Activated CD8-positive, alpha-beta memory T cell treated with anti-CD3 and anti-CD28 coated beads, Interleukin-2, amount 50 U/mL, for 24 hours (primary cell): ENCODE data around the gene SYNE3.
"Not testable (repeated sequence)": the region's sequence is repeated elsewhere in the genome, so short reads cannot be mapped to it uniquely, and the experiment has no call there.

Experiments
- DNase-seq: peaks from one replicate; pipeline ENCODE4 v3.0.0-alpha.2; 2020; ENCODE audit errors: extremely low read depth

SYNE3 gene

GRCh38 chr14:95523815-95524448 is 7.5 kb upstream of the SYNE3 start:
- no peak for DNase-seq

DNA sequence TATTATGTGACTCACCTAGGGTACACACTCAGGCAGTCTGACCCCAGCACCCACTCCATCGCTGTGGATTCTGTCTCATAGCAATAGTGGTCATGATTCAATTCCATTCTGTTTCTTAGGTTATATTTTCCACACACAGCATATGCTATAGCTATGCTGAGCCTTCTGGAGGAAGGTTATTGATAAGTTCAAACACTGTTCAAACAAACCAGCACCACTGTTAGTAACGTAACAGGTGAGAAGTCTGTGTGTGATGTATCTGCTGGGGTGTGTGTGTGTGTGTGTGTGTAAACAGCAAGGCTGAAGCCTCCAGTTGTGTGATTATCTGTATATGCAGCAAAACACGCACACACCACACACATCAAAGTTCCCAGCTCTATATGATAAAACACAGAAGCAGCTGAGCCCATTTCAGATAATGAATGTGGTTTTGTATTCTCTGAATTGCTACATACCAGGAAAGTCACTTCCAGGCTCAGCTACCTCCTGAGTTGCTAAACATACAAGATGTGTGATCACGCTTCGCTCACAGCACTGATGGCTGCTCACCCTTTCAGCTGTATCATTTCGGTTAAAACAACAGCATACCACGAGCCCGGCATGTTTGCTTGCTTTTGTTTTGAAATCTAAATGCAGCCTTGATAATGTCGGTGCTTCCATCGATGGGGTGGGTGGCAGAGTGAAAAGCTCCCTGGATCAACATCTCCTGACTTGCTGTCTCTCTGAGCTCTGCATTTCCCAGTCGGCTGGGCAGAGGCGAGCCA is 6.8 kb upstream of the SYNE3 start:
- DNase-seq: no peak

- no peak for DNase-seq
Observed at GRCh38 chr14:95522556-95522955, 6.1 kb upstream of the SYNE3 start.

DNA sequence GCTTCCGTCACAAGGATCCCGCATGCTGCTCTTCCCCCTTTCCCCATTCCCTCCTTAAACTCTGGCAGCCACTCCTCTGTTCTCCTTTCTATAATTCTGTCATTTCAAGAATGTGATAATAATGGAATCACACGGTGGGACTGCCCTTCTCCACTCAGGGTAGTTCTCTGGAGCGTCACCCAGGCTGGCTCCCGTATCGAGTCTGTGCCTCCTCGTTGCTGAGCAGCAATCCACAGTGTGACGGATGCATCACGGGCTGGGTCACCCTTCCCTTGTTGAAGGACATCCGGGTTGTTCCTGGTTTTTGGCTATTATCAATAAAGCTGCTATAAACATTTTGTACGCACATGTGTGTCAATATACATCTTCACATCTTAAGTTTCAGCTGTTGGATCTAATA is 5.7 kb upstream of the SYNE3 start:
- DNase-seq: no peak

- no peak for DNase-seq
Observed at GRCh38 chr14:95521001-95521400, 4.6 kb upstream of the SYNE3 start.

GRCh38 chr14:95520346-95520745 is 3.9 kb upstream of the SYNE3 start:
- no peak for DNase-seq

- peak; percentile 62 for DNase-seq
Observed at GRCh38 chr14:95519699-95520098, 3.2 kb upstream of the SYNE3 start.

- no peak for DNase-seq
Observed at GRCh38 chr14:95518045-95518751, 1.7 kb upstream of the SYNE3 start.

GRCh38 chr14:95515596-95516552 is 576 bp downstream of the SYNE3 start:
- DNase-seq: peak; percentile 66

DNA sequence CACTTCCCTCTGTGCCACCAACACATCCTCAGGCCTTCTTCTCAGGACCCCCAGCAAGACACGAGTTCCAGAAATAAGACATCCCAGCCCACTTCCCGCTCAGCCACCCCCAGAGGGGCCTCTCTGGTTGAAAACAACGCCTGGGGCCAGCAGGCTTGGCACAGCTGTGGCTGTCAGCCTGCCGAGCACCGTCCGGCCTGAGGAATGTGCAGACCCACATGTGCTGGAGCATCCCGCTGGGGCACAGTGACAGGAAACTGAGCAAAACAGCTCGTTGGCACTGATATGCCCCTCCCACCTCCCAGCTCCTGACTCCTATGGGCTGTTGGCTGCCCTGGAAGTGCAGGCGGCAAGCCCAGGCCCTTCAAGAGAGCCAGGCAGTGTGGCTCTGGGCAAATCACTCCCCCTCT is 1.4 kb downstream of the SYNE3 start:
- no peak for DNase-seq

- no peak for DNase-seq
Observed at GRCh38 chr14:95514131-95515079, 2.0 kb downstream of the SYNE3 start.

DNA sequence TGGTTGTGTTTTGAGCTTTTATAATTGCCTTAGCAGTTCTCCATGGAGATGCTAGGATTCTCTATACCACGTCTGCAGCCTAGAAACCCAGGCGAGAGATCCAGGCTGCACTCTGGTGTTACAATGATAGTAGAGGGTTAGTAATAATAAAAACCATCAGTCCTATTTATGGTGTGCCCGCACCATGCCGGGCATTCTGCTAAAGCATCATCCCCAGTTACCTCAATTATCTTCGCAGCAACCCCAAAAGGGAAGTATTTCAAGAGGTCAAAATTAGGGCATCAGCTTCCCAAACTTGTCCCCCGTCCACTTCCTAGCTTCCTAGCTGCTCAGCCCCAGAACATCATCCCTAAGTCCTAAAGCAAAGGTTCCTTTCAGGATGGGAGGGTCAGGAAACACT is 3.2 kb downstream of the SYNE3 start:
- DNase-seq: no peak

GRCh38 chr14:95511687-95512086 is 4.8 kb downstream of the SYNE3 start:
- no peak for DNase-seq

GRCh38 chr14:95510804-95511203 is 5.6 kb downstream of the SYNE3 start:
- DNase-seq: no peak

DNA sequence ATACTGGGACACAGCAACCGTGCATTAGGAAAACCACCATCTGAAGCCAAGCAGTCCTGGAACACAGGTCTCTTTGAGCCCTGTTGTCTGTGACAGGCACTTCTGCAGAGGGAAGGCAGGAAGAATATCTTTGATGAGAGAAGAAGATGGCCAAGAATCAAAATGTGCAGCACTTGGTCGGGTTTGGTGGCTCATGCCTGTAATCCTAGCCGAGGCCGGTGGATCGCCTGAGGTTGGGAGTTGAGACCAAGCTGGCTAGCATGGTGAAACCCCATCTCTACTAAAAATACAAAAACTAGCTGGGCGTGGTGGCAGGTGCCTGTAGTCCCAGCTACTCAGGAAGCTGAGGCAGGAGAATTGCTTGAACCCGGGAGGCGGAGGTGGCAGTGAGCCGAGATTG is 6.1 kb downstream of the SYNE3 start:
- not testable (repeated sequence) for DNase-seq

DNA sequence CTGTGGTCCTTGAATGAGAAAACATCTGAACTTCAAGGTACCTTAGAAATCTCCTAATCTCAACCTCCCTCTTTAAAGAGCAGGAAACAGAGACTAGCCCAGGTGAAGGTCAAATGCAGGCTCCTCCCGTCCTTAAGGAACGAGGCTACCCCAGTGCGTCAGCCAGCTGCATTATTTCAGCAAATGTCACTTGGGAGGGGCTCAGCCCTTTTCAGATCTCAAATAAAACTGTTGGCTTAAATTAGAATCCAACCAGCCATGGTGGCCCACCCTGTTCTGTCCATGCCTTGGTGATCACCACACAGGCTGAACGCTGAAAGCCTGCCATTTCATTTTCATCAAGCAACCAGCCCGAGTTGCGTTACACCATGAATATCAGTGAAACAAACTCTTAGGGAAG is 7.0 kb downstream of the SYNE3 start:
- DNase-seq: no peak

GRCh38 chr14:95508377-95508776 is 8.1 kb downstream of the SYNE3 start:
- DNase-seq: no peak

DNA sequence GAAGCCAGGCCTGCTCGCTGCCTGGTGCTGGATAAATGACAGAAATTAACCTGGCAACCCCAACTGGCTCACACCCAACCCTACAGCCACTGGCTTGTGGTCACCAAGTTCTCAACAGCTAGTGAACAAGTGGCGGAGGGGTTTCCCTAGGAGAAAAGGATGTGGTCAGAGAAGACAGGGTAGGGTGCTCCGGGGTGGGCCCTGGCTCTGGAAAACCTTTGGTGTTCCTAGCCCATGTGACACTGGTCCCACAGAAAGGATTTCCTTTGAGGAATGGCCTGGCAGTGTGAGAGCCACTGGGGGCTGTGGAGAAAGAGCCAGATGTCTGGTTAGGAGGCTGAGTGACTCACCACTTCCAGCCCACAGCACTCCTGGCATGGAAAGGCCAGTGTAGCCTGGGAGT is 8.7 kb downstream of the SYNE3 start:
- no peak for DNase-seq

GRCh38 chr14:95507174-95507573 is 9.3 kb downstream of the SYNE3 start:
- DNase-seq: no peak

GRCh38 chr14:95505030-95505589 is 11.3 kb downstream of the SYNE3 start:
- DNase-seq: no peak
